ENCODE data around the gene TMEM126B. TPM values are rescaled to one million over a fixed set of nuclear protein-coding genes. Genes with fewer than 3 reads are reported as not detected.

Gene TMEM126B
- total and polyA plus RNA-seq, 2 of the 13 experiments (the other 11 are each of a cell fraction or from before 2014, with no cell fraction given): 33.6 to 54.8 TPM

GRCh38 chr11:85647604-85648299 lies 19.4 kb downstream of the TMEM126B start, which contains the start of gene TMEM126A (continued):
- TF ChIP-seq HNRNPH1 (optimal IDR thresholded peaks at IDR 0.05; ENCODE audit: low read depth, low read length) (no peak), CREB3 (CRISPR knock-in tag; IDR thresholded peaks at IDR 0.05) (no peak), TOPORS (CRISPR knock-in tag; IDR thresholded peaks at IDR 0.05) (peak; percentile 62; the same call in 1 of the 2 replicates), ZNF136 (CRISPR knock-in tag; IDR thresholded peaks at IDR 0.05; ENCODE audit: low read depth) (no peak; the same call in 1 of the 2 replicates), ZSCAN29 (CRISPR knock-in tag; conservative IDR thresholded peaks at IDR 0.05) (no peak), ELK4 (CRISPR knock-in tag; IDR thresholded peaks at IDR 0.05; ENCODE audit: borderline replicate concordance) (no peak), TEF (CRISPR knock-in tag; IDR thresholded peaks at IDR 0.05) (no peak), ZNF441 (CRISPR knock-in tag; IDR thresholded peaks at IDR 0.05; ENCODE audit: borderline replicate concordance) (peak; percentile 38; the same call in 1 of the 2 replicates), KAT8 (CRISPR knock-in tag; IDR thresholded peaks at IDR 0.05) (peak; percentile 97), TCF7 (IDR thresholded peaks at IDR 0.05; ENCODE audit: low read depth) (no peak), ZGPAT (CRISPR knock-in tag; IDR thresholded peaks at IDR 0.05) (peak; percentile 49; the same call in 1 of the 2 replicates), MTA1 (CRISPR knock-in tag; IDR thresholded peaks at IDR 0.05; ENCODE audit: borderline replicate concordance) (peak; percentile 64; the same call in 1 of the 2 replicates), ZNF24 (IDR thresholded peaks at IDR 0.05) (no peak), ZNF256 (CRISPR knock-in tag; conservative IDR thresholded peaks at IDR 0.05) (no peak), ZNF781 (CRISPR knock-in tag; IDR thresholded peaks at IDR 0.05; ENCODE audit: borderline replicate concordance, not compliant biosample characterization) (peak; percentile 15), ZNF414 (CRISPR knock-in tag; IDR thresholded peaks at IDR 0.05) (0 out of 2 replicates have a peak, but pooled peaks have one; percentile 52), ZNF670 (CRISPR knock-in tag; IDR thresholded peaks at IDR 0.05; ENCODE audit: borderline replicate concordance) (no peak), ADNP (CRISPR knock-in tag; IDR thresholded peaks at IDR 0.05) (no peak), LBX2 (CRISPR knock-in tag; IDR thresholded peaks at IDR 0.05; ENCODE audit: borderline replicate concordance) (no peak), STAT6 (CRISPR knock-in tag; IDR thresholded peaks at IDR 0.05; ENCODE audit: borderline replicate concordance) (no peak), XRCC5 (optimal IDR thresholded peaks at IDR 0.05; ENCODE audit: low read length) (peak; percentile 82)
